PC-9 (cell line): ENCODE data around the gene PTPN23.

Experiments used
- EZH2 ChIP-seq: fragments of 200-600 bp; sonication (generic); IDR thresholded peaks from 2 replicates; pipeline ENCODE4 v1.8.0; 2017; ENCODE audit warnings: antibody characterized with exemption, low read depth
- TF ChIP-seq, protein P1 (sequence below): fragments of 200-600 bp; sonication (generic); conservative IDR thresholded peaks from 2 replicates; pipeline ENCODE4 v1.6.1; 2017; ENCODE audit warnings: mixed run types, antibody characterized with exemption, mild to moderate bottlenecking, moderate library complexity

DNA sequence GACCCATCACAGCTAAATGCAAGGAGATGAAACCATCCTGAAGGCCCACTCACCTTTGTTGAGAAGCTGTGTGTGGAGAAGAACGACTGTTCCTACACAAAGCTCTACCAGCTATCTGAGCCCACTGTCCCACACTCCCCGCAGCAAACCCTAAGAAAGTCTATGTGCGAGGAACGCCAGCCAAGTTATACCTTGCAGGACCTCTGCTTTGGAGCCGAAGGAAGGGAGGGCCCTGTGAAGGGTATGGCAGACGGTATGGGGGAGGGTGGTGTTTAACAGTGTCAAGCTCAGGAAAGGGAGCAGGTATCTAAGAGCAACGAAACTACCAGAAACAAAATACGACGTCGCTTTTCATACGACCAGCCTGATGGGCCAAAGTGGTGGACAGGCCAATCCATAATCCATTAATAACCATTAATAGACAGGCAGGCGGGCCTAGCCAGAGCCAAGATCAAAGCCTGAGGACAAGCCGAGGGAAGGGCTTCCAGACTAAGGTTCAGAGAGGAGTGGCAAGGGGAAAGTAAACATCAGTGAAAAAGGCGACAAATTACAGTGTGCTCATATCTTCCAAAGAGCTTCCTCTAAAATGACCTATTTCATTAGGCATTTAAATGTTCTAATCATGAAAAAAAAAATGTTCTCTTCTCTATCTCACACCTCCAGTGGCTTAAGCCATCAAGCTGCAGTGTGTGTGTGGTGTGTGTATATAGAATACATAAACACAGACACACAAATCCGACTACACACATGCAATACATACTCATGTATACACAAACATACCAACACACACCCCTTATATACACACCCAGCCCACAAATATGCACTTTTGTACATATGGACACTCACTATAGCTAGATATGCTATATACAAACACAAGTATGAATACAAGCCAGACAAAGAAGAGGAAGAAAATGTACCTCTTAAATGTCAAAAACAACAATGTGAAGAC, 43.9 kb downstream of the PTPN23 start:
- TF ChIP-seq, protein P1, sequence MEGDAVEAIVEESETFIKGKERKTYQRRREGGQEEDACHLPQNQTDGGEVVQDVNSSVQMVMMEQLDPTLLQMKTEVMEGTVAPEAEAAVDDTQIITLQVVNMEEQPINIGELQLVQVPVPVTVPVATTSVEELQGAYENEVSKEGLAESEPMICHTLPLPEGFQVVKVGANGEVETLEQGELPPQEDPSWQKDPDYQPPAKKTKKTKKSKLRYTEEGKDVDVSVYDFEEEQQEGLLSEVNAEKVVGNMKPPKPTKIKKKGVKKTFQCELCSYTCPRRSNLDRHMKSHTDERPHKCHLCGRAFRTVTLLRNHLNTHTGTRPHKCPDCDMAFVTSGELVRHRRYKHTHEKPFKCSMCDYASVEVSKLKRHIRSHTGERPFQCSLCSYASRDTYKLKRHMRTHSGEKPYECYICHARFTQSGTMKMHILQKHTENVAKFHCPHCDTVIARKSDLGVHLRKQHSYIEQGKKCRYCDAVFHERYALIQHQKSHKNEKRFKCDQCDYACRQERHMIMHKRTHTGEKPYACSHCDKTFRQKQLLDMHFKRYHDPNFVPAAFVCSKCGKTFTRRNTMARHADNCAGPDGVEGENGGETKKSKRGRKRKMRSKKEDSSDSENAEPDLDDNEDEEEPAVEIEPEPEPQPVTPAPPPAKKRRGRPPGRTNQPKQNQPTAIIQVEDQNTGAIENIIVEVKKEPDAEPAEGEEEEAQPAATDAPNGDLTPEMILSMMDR, result no peak
- no peak for TF ChIP-seq EZH2
